KOPT-K1 (cell line): ENCODE data around the gene TRIM24.
"Not testable (repeated sequence)": the region's sequence is repeated elsewhere in the genome, so short reads cannot be mapped to it uniquely, and the experiment has no call there.

Source experiments
- H3K27ac ChIP-seq: fragments of 200-600 bp; sonication (generic); 2 replicates; pipeline ENCODE4 v1.5.1; 2016; ENCODE audit warnings: antibody characterized with exemption, mild to moderate bottlenecking, low read depth, low read length; ENCODE audit not compliant: poor library complexity, severe bottlenecking
- H3K36me3 ChIP-seq: fragments of 200-600 bp; sonication (generic); 2 replicates; pipeline ENCODE4 v1.5.1; 2017; ENCODE audit warnings: antibody characterized with exemption, mild to moderate bottlenecking, low read length, moderate library complexity; ENCODE audit not compliant: insufficient read depth
- H3K9me3 ChIP-seq: fragments of 200-600 bp; sonication (generic); 2 replicates; pipeline ENCODE4 v1.5.1; 2017; ENCODE audit warnings: antibody characterized with exemption, low read length, mild to moderate bottlenecking; ENCODE audit not compliant: insufficient read depth, poor library complexity, severe bottlenecking

Gene TRIM24

DNA sequence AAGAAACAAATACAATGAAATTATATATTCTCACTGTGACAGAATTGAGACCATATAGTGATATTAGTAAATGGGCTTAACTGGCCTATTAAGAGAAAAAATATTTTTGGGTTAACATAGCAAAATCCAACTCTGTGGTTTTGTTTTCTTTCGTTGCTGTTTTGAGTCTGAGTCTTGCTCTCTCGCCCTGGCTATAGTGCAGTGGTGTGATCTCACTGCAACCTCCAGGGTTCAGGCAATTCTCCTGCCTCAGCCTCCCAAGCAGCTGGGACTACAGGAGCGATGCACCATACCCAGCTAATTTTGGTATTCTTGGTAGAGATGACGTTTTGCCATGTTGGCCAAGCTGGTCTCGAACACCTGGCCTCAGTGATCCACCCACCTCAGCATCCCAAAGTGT, 15.3 kb downstream of the TRIM24 start:
- Histone ChIP-seq H3K9me3 (no peaks in the 10 kb centered on the region), H3K27ac (no peak overlapping the region), H3K36me3 (0 out of 2 replicates have a peak, but pooled peaks cover 3% of the 10 kb centered on the region)

DNA sequence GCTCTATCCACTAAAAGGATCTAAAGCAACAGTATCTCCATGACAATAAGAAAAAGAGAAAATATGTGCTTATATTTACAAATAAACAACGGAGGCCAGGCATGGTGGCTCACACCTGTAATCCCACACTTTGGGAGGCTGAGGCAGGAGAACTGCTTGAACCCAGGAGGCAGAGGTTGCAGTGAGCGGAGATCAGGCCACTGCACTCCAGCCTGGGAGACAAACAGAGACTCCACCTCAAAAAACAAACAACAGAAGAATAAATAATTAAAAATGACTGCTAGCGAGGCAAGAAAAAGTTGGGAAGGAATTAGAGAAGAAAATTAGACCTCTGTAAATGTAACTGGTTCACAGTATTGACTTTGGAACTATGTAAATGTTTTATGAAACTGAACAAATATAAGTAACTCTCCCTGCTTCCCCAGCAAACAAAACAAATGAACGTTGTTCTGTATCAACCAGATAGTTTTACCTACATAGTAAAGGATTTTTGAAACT, 17.1 kb downstream of the TRIM24 start:
- Histone ChIP-seq H3K27ac (no peak overlapping the region), H3K9me3 (no peaks in the 10 kb centered on the region), H3K36me3 (no peaks in the 10 kb centered on the region)

DNA sequence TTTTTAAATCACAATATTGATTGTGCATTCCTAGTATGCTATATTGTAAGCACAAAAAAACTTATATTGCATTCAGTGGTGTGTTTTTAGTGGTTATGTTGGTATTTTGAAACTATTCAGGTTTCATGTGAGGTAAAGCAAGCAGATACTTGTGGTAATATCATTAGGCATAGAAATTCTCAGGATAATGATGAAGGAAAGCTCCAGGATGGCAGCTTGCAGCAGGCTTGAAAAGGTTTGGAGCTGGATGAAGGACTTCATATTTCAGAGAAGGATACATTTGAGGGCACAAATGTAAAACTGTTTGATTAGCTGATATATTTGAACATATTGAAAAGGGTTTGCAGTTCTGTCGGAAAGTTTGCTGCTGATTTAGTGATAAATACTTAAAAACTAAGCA, 17.5 kb downstream of the TRIM24 start:
- no peak overlapping the region for H3K27ac ChIP-seq
- no peaks in the 10 kb centered on the region for H3K9me3 ChIP-seq
- H3K36me3 ChIP-seq: peaks cover under 1% of the 10 kb centered on the region; the same call in 1 of the 2 replicates

DNA sequence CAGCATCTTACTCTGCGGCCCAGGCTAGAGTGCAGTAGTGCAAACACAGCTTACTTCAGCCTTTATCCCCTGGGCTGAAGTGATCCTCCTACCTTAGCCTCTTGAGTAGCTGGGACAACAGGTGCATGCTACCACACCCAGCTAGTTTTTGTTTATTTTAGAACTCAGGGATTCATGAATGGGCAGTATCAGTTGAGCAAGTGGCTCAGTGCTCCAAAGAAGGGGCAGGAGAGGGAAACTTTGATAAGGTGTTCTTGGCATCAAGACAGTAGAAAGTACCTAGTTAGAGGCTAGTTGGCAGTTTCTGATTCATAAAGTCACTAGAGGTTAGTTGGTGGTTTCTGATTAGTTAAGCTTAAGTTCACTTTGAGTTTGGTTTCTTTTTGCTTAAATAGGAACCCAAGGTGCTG, 18.4 kb downstream of the TRIM24 start:
- Histone ChIP-seq H3K27ac (no peak overlapping the region), H3K36me3 (peaks cover 5% of the 10 kb centered on the region; the same call in 1 of the 2 replicates), H3K9me3 (no peaks in the 10 kb centered on the region)

DNA sequence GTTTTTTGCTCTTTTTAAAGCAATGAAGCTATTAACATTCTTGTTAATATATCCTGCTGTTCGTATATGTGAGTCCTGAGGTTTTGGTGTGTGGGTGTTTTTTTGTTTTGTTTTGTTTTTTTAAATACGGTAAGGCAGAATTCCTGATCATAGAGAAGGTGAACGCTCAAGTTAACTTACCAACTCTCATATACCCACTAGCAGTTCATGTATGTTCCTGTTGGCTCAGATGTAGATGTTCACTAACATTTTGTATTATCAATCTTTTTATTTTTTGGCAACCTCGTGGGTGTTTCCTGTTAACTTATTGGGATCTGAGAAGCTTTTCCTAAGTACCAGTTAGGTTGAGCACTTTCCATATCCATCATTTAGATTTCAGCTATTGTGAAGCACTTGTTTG, 20.5 kb downstream of the TRIM24 start:
- Histone ChIP-seq H3K36me3 (peaks cover 14% of the 10 kb centered on the region), H3K27ac (no peak overlapping the region), H3K9me3 (peaks cover 12% of the 10 kb centered on the region)

DNA sequence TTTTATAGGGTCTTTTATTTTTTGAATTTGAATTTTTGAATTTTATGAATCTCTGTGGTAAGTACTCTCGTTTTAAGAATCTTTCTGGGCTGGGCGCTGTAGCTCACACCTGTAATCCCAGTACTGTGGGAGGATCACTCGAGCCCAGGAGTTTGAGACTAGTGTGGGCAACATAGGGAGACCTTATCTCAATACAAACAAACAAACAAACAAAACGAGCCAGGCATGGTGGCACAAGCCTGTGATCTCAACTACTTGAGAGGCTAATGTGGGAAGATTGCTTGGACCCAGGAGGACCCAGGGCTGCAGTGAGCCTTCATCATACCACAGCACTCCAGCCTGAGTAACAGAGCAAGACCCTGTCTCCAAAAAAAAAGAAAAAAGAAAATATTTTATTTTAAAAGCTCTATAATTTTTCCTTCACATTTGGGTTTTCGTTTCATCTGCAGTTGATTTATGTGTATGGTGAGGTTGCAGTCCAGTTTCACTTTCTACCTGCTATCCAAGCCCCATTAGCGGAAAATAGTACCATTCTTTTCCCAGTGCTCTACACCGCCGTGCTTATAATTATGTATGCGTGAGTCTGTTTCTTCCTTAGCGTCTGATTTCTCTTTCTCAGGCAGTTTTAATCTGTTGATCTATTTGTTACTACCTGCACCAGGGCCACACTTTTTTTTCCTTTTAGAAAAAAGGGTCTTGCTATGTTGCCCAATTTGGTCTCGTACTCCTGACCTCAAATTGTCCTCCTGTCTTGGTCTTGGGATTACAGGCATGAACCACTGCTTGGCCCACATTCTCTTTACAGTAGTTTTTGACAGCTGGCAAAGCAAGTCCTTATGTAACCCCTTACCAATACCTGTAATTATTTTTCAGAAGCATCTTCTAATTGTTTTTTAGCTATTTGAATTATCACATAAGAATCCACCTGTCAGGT, 21.7 kb downstream of the TRIM24 start:
- Histone ChIP-seq H3K9me3 (peaks cover 21% of the 10 kb centered on the region), H3K36me3 (peaks cover 21% of the 10 kb centered on the region), H3K27ac (no peak overlapping the region)

DNA sequence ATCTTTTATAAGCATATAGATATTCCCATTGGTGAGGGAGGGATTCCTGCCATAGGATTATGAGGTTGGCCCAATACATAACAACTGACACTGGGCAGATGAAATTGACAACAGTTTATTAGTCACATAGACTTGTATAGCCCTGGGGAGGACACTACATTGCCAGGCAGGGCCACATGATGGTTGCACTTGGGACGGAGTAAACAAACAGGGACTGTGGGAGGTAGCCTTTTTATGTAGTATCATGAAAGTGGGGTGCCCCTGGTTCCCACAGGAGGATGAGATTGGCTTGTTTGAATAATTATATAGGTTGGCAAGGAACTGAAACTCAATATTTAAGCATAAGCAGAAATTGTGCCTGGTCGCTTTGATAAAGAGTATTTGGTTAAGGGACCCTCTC, 23.5 kb downstream of the TRIM24 start:
- no peak overlapping the region for H3K27ac ChIP-seq
- peaks cover 27% of the 10 kb centered on the region for H3K9me3 ChIP-seq
- peaks cover 21% of the 10 kb centered on the region for H3K36me3 ChIP-seq

DNA sequence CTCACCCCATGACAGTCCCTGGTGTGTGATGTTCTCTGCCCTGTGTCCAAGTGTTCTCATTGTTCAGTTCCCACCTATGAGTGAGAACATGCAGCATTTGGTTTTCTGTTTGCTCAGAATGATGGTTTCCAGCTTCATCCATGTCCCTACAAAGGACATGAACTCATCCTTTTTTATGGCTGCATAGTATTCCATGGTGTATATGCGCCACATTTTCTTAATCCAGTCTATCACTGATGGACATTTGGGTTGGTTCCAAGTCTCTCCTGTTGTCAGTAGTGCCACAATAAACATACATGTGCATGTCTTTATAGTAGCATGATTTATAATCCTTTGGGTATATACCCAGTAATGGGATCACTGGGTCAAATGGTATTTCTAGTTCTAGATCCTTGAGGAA, 25.4 kb downstream of the TRIM24 start:
- peaks cover 31% of the 10 kb centered on the region for H3K9me3 ChIP-seq
- H3K36me3 ChIP-seq: peaks cover 25% of the 10 kb centered on the region
- not testable (repeated sequence) for H3K27ac ChIP-seq

DNA sequence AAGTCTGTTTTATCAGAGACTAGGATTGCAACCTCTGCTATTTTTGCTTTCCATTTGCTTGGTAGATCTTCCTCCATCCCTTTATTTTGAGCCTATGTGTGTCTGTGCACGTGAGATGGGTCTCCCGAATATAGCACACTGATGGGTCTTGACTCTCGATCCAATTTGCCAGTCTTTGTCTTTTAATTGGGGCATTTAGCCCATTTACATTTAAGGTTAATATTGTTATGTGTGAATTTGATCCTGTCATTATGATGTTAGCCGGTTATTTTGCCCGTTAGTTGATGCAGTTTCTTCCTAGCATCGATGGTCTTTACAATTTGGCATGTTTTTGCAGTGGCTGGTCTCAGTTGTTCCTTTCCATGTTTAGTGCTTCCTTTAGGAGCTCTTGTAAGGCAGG, 29.1 kb downstream of the TRIM24 start:
- not testable (repeated sequence) for H3K27ac ChIP-seq
- Histone ChIP-seq H3K36me3 (peaks cover 36% of the 10 kb centered on the region), H3K9me3 (peaks cover 31% of the 10 kb centered on the region)

DNA sequence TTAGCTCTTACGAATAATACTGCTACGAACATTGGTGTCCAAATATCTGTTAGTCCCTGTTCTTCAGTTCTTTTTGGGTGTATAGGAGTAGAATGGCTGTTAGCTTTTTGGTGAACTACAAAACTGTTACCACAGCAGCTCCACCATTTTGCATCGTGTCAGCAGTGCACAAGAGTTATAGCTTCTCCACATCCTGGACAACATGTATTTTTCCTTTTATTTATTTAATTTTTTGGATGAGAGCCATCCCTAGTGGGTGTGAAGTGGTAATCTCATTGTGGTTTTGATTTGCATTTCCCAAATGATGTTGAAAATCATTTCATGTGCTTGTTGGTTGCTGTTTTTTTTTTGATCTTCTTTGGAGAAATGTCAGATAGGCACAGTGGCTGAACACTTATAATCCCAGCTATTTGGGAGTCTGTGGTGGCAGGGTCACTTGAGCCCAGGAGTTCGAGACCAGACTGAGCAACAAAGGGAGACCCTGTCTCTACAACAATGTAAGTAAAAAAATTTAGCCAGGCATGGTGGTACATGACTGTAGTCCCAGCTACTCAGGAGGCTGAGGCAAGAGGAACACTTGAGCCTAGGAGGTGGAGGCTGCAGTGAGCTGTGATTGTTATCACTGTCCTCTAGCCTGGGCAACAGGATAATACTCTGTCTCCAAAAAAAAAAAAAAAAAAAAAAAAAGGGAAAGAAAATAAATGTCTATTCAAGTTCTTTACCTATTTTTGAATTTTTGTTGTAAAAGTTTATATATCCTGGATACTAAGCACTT, 31.7 kb downstream of the TRIM24 start:
- Histone ChIP-seq H3K27ac (no peak overlapping the region), H3K36me3 (peaks cover 32% of the 10 kb centered on the region), H3K9me3 (peaks cover 9% of the 10 kb centered on the region)

DNA sequence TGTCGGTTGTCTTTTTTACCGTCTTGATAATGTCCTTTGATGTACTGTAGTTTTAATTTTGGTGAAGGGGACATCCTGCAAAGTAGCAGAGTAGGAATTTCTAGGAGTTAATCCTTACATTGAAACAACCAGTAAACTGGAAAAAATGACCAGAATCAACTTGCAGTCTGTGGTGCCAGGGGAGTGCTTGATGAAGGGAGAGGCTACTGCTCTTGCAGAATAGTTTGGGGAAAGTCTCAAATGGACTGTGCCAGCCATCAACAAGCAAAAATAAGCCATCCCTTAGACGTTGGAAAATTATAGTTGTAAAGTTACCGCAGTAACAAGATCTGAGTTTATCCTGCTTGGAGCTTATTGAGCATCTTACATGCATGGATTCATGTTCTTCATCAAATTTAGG, 32.4 kb downstream of the TRIM24 start:
- Histone ChIP-seq H3K36me3 (peaks cover 32% of the 10 kb centered on the region), H3K9me3 (peaks cover 9% of the 10 kb centered on the region), H3K27ac (no peak overlapping the region)

DNA sequence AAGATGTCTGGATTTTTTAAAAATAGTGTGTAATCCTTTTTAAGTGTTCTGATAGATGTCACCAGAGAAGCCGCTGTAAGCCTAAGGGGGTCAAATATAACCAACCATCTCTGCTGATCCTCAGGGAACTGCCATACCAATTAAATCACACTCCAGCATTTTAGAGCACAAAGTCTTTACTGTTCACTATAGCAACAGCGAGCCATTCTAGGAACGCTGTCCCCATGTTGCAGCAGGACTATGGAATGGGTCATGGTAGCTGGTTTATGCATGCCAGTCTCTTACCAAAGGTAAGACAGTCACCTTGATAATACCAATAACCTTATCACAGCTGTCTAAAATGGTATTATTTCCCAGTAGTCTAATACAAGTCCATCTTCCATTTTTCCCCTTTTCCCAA, 33.5 kb downstream of the TRIM24 start:
- H3K9me3 ChIP-seq: peaks cover 4% of the 10 kb centered on the region
- no peak overlapping the region for H3K27ac ChIP-seq
- peaks cover 36% of the 10 kb centered on the region for H3K36me3 ChIP-seq

DNA sequence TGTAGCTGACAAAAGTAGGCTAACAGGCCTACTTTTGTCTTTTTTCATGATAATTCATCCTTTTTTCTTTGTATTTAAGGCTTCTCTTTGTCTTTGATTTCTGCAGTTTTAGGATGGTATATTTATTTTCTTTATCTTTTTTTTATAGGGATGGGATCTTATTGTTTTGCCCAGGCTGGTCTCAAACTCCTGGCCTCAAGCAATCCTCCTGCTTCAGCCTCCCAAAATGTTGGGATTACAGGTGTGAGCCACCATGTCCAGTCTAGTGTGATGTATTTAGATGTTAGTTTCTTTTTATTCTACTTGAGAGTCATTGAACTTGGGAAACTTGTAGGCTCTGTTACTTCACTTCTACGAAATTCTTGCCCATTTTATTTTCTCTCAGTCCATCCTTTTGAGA, 35.4 kb downstream of the TRIM24 start:
- H3K36me3 ChIP-seq: peaks cover 51% of the 10 kb centered on the region
- no peak overlapping the region for H3K27ac ChIP-seq
- no peaks in the 10 kb centered on the region for H3K9me3 ChIP-seq

DNA sequence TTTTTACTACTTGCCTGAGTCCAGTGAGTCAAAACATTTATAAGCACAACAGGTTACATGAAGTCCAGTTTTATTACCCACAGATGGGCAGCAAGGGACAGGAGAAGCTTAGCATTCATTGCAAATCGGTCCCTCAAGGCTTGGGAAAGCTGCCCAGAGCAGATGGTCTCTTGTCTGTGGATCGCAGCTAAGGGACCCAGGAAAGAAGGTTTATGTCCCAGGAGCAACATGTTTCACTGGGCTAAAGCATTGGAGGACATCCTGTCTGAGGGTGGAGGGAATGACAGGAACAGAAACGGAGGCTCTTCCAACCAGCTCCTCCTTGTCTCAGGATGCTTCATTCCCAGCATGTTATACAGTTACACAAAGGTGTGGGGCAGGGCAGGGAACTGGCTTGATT, 39.3 kb downstream of the TRIM24 start:
- Histone ChIP-seq H3K36me3 (peaks cover 41% of the 10 kb centered on the region), H3K9me3 (no peaks in the 10 kb centered on the region)

DNA sequence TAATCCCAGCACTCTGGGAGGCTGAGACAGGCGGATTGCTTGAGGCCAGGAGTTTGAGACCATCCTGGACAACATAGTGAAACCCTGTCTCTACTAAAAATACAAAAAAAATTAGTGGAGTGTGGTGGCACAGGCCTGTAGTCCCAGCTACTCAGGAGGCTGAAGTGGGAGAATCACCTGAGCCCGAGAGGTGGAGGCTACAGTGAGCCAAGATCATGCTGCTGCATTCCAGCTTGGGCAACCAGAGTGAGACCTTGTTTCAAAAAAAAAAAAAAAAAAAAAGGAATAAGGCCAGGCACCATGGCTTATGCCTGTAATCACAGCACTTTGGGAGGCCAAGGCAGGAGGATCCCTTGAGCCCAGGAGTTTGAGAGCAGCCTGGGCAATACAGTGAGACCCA, 40.2 kb downstream of the TRIM24 start:
- not testable (repeated sequence) for H3K27ac ChIP-seq, H3K9me3 ChIP-seq
- H3K36me3 ChIP-seq: peaks cover 49% of the 10 kb centered on the region

More for the DNA sequence above, 39.3 kb downstream of the TRIM24 start:
- no peak overlapping the region for H3K27ac ChIP-seq
